Measurements from ENCODE around the gene CCN6. TPM values are rescaled to one million over a fixed set of nuclear protein-coding genes. Genes with fewer than 3 reads are reported as not detected.
A peak's percentile ranks its signal among the peaks of the same experiment; 100 is the strongest.
"Not testable (repeated sequence)": the region's sequence is repeated elsewhere in the genome, so short reads cannot be mapped to it uniquely, and the experiment has no call there.

The CCN6 gene
- total RNA-seq, 2 donors from 2014 or later, result not detected

DNA sequence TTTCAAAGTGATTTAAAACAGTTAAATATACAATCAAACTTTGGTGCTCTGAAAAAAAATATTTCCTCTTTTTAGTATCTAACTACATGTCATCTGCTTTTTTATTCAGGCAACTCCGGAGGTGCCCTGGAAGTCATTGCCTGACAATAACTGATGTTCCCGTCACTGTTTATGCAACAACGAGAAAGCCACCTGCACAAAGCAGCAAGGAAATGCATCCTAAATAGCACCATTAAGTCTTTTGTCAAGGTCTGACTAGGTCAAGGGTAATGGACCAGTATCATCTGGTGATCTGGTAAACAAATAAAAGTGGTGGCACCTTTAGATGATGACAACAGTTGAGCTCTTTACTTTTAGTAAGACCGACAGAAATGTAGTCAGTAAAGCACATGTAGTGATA is 46.7 kb downstream of the CCN6 start:
- Mint-ChIP-seq H3K27me3 (ENCODE audit: insufficient read depth) (no peaks in the 10 kb centered on the region), H3K27ac (peak overlapping the region; percentile 41), H3K9me3 (peaks cover 5% of the 10 kb centered on the region), H3K4me1 (peaks cover 31% of the 10 kb centered on the region), H3K4me3 (no peak overlapping the region), H3K36me3 (ENCODE audit: low read depth) (peaks cover 3% of the 10 kb centered on the region)
- H3K36me3 ChIP-seq (ENCODE audit: control insufficient read depth, insufficient read depth, low read length), result no peaks in the 10 kb centered on the region
- TF ChIP-seq, protein P1, sequence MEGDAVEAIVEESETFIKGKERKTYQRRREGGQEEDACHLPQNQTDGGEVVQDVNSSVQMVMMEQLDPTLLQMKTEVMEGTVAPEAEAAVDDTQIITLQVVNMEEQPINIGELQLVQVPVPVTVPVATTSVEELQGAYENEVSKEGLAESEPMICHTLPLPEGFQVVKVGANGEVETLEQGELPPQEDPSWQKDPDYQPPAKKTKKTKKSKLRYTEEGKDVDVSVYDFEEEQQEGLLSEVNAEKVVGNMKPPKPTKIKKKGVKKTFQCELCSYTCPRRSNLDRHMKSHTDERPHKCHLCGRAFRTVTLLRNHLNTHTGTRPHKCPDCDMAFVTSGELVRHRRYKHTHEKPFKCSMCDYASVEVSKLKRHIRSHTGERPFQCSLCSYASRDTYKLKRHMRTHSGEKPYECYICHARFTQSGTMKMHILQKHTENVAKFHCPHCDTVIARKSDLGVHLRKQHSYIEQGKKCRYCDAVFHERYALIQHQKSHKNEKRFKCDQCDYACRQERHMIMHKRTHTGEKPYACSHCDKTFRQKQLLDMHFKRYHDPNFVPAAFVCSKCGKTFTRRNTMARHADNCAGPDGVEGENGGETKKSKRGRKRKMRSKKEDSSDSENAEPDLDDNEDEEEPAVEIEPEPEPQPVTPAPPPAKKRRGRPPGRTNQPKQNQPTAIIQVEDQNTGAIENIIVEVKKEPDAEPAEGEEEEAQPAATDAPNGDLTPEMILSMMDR (conservative IDR thresholded peaks at IDR 0.05), result no peak
- DNase-seq, result no peak
- no peak overlapping the region for H3K9ac ChIP-seq (ENCODE audit: extremely low read depth, low read length, poor library complexity, severe bottlenecking)
- 59 to 73% methylated on average over 3 to 4 of the region's 4 CpGs for WGBS, 2 experiments (ENCODE audit: insufficient coverage in 1 of 2, insufficient read length in 1 of 2)
- H3K4me3 ChIP-seq (ENCODE audit: low read length), result no peak overlapping the region
- H3K27me3 ChIP-seq (ENCODE audit: control insufficient read depth, insufficient read depth, low read length, poor library complexity, severe bottlenecking), result no peaks in the 10 kb centered on the region
- peaks cover 9% of the 10 kb centered on the region for H3K9me3 ChIP-seq (ENCODE audit: control insufficient read depth, low read length)
- H3K4me1 ChIP-seq (ENCODE audit: control insufficient read depth, insufficient read depth, low read length), result peaks cover 13% of the 10 kb centered on the region
- H3K27ac ChIP-seq (ENCODE audit: low read depth, low read length), result no peak overlapping the region

DNA sequence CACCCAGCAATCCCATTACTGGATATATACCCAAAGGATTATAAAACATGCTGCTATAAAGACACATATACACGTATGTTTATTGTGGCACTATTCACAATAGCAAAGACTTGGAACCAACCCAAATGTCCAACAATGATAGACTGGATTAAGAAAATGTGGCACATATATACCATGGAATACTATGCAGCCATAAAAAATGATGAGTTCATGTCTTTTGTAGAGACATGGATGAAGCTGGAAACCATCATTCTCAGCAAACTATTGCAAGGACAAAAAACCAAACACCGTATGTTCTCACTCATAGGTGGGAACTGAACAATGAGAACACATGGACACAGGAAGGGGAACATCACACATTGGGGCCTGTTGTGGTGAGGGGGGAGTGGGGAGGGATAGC is 52.1 kb downstream of the CCN6 start:
- not testable (repeated sequence) for H3K27me3 ChIP-seq (ENCODE audit: control insufficient read depth, insufficient read depth, low read length, poor library complexity, severe bottlenecking); H3K9ac ChIP-seq (ENCODE audit: extremely low read depth, low read length, poor library complexity, severe bottlenecking); H3K9me3 ChIP-seq (ENCODE audit: control insufficient read depth, low read length); H3K36me3 Mint-ChIP-seq (ENCODE audit: low read depth); H3K36me3 ChIP-seq (ENCODE audit: control insufficient read depth, insufficient read depth, low read length); H3K4me3 ChIP-seq (ENCODE audit: low read length); DNase-seq; H3K4me3 Mint-ChIP-seq; H3K27me3 Mint-ChIP-seq (ENCODE audit: insufficient read depth); H3K4me1 ChIP-seq (ENCODE audit: control insufficient read depth, insufficient read depth, low read length); H3K27ac Mint-ChIP-seq; H3K27ac ChIP-seq (ENCODE audit: low read depth, low read length)
- no CpG with 5 or more reads among the region's 2 CpGs for WGBS, 2 experiments (ENCODE audit: insufficient coverage in 1 of 2, insufficient read length in 1 of 2)
- H3K4me1 Mint-ChIP-seq, result peaks cover 18% of the 10 kb centered on the region
- H3K9me3 Mint-ChIP-seq, result peaks cover 11% of the 10 kb centered on the region

DNA sequence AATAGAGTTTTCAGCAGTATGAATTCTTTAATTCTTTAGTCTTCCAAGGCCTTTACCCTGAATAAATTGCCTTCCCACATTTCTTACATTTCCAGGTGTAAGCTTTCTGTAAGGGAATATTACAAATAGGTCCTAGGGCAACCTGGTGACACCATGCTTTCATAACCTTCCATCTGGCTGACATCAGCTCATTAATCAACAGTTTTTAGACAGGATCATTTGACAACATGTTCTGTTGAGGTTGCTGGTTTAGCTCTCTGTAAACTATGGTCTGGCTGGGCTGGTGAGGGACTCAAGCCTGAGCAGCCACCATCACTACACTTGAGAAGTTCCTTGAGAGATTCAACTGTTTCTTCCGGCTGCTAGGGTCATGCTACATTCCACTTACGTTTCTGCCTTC is 52.7 kb downstream of the CCN6 start:
- H3K9me3 ChIP-seq (ENCODE audit: control insufficient read depth, low read length), result peaks cover 10% of the 10 kb centered on the region
- no peaks in the 10 kb centered on the region for H3K27me3 Mint-ChIP-seq (ENCODE audit: insufficient read depth)
- H3K9ac ChIP-seq (ENCODE audit: extremely low read depth, low read length, poor library complexity, severe bottlenecking), result no peak overlapping the region
- TF ChIP-seq, protein P1 (conservative IDR thresholded peaks at IDR 0.05), result no peak
- H3K4me1 Mint-ChIP-seq, result peaks cover 14% of the 10 kb centered on the region
- no peak overlapping the region for H3K4me3 Mint-ChIP-seq
- no peaks in the 10 kb centered on the region for H3K36me3 ChIP-seq (ENCODE audit: control insufficient read depth, insufficient read depth, low read length)
- H3K27me3 ChIP-seq (ENCODE audit: control insufficient read depth, insufficient read depth, low read length, poor library complexity, severe bottlenecking), result no peaks in the 10 kb centered on the region
- no peak overlapping the region for H3K27ac Mint-ChIP-seq
- H3K4me1 ChIP-seq (ENCODE audit: control insufficient read depth, insufficient read depth, low read length), result peaks cover 9% of the 10 kb centered on the region
- no peak overlapping the region for H3K27ac ChIP-seq (ENCODE audit: low read depth, low read length)
- H3K4me3 ChIP-seq (ENCODE audit: low read length), result no peak overlapping the region
- DNase-seq, result no peak
- peaks cover 11% of the 10 kb centered on the region for H3K9me3 Mint-ChIP-seq
- H3K36me3 Mint-ChIP-seq (ENCODE audit: low read depth), result peaks cover 3% of the 10 kb centered on the region
- WGBS, 2 experiments (ENCODE audit: insufficient coverage in 1 of 2, insufficient read length in 1 of 2), result 90% methylated on average over 2 of the region's 2 CpGs; no CpG with 5 or more reads in 1 of the 2 experiments

DNA sequence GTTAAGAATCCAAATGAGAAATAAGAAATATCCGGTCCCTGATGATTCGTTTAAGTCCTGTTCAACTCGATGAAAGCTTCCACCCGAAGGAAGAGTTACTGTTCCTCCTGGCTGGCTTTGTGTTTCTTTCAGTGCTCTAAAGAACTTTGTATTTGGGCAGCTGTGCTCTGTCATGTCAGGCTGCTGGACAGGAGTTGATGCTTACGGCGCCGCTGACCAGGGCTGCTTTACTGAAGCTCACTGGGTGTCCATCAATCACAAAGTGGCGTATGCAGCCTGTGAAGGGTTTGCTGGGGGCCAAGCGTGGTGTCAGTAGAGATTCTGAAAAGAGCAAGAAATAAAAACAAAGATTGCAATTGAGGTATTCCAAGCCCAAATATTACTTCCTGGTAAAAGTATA is 55.4 kb downstream of the CCN6 start:
- Histone ChIP-seq H3K27me3 (ENCODE audit: control insufficient read depth, insufficient read depth, low read length, poor library complexity, severe bottlenecking) (no peaks in the 10 kb centered on the region), H3K36me3 (ENCODE audit: control insufficient read depth, insufficient read depth, low read length) (no peaks in the 10 kb centered on the region), H3K4me3 (ENCODE audit: low read length) (no peak overlapping the region), H3K9ac (ENCODE audit: extremely low read depth, low read length, poor library complexity, severe bottlenecking) (no peak overlapping the region), H3K9me3 (ENCODE audit: control insufficient read depth, low read length) (peaks cover 10% of the 10 kb centered on the region), H3K27ac (ENCODE audit: low read depth, low read length) (no peak overlapping the region), H3K4me1 (ENCODE audit: control insufficient read depth, insufficient read depth, low read length) (peaks cover 10% of the 10 kb centered on the region)
- WGBS, 2 experiments (ENCODE audit: insufficient coverage in 1 of 2, insufficient read length in 1 of 2), result 69 to 90% methylated on average over 8 to 9 of the region's 9 CpGs
- TF ChIP-seq, protein P1 (conservative IDR thresholded peaks at IDR 0.05), result no peak
- Mint-ChIP-seq H3K27ac (no peak overlapping the region), H3K4me1 (peaks cover 15% of the 10 kb centered on the region), H3K36me3 (ENCODE audit: low read depth) (peaks cover 3% of the 10 kb centered on the region), H3K9me3 (peaks cover 11% of the 10 kb centered on the region), H3K27me3 (ENCODE audit: insufficient read depth) (no peaks in the 10 kb centered on the region), H3K4me3 (no peak overlapping the region)
- DNase-seq, result no peak

Measured in endodermal cell (in vitro differentiated cells).